ENCODE measurements around the gene PSMC5. TPM values are rescaled to one million over a fixed set of nuclear protein-coding genes. Genes with fewer than 3 reads are reported as not detected.
"Not testable (repeated sequence)": the region's sequence is repeated elsewhere in the genome, so short reads cannot be mapped to it uniquely, and the experiment has no call there.

PSMC5 gene
- polyA plus RNA-seq, 1 donor, result 106 TPM

DNA sequence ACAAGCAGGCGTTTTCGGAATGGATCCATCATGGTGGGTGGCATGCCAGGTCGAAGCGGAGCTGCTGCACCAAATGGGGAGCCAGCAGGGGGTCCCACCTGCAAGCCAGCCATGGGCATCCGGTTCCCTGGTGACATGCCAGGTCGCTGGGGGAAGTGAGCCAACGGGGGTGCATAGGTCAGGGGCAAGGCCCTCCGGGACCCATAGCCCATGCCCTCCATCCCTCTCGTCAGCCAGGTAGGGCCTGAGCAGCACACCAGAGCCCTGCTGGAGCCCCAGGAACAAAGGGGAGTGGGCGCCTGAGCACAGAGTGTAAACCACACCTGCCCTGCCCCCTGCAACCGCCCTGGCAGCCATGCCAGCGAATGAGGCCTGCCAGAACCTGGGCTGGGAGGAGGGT, 10.2 kb downstream of the PSMC5 start:
- no peak overlapping the region for H3K4me3 ChIP-seq (ENCODE audit: low read length)
- no peaks in the 10 kb centered on the region for H3K9me3 ChIP-seq (ENCODE audit: control insufficient read depth, low read depth, low read length)
- WGBS (ENCODE audit: insufficient coverage, low lambda C conversion rate), result no CpG with 5 or more reads among the region's 12 CpGs
- DNase-seq, result no peak
- peaks cover 55% of the 10 kb centered on the region for H3K36me3 ChIP-seq (ENCODE audit: control insufficient read depth, insufficient read depth, low read length)
- H3K27me3 ChIP-seq (ENCODE audit: control insufficient read depth, insufficient read depth, low read length), result no peaks in the 10 kb centered on the region
- no peak overlapping the region for H3K27ac ChIP-seq (ENCODE audit: low read length)
- peaks cover 37% of the 10 kb centered on the region for H3K4me1 ChIP-seq (ENCODE audit: control insufficient read depth, insufficient read depth, low read length)

DNA sequence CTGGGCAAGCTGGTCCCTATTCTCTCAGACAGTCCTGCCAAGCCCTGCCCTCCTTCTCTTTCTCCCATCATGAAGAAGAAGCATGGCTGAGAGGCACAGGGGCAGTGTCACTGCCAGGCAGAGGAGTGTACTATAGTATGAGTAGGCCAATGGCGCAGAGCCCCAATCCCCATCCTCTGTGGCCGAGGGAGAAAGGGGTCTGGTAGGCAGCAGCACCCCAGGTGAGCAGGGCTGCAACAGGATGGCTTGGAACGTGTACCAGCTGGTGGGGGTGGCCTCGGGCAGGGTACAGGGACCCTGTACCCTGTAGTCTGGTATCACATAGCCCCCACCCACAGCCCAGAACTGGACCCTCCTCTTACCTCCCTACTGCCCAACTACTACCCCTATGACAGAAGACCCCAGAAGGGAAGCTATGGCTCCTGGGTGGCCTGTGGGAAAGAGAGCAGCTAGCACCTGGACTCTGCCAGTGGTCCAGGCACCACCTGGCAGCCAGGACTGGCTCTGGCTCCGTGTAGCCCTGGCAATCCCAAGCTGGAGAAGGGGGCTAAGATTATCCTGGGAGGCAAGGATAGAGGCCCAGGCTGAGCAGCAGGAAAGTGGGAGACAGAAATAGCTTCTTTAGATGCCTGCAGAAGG, 10.8 kb downstream of the PSMC5 start:
- no CpG with 5 or more reads among the region's 5 CpGs for WGBS (ENCODE audit: insufficient coverage, low lambda C conversion rate)
- Histone ChIP-seq H3K4me3 (ENCODE audit: low read length) (no peak overlapping the region), H3K27ac (ENCODE audit: low read length) (no peak overlapping the region), H3K27me3 (ENCODE audit: control insufficient read depth, insufficient read depth, low read length) (no peaks in the 10 kb centered on the region), H3K4me1 (ENCODE audit: control insufficient read depth, insufficient read depth, low read length) (peaks cover 37% of the 10 kb centered on the region), H3K36me3 (ENCODE audit: control insufficient read depth, insufficient read depth, low read length) (peaks cover 49% of the 10 kb centered on the region), H3K9me3 (ENCODE audit: control insufficient read depth, low read depth, low read length) (no peaks in the 10 kb centered on the region)
- no peak for DNase-seq

DNA sequence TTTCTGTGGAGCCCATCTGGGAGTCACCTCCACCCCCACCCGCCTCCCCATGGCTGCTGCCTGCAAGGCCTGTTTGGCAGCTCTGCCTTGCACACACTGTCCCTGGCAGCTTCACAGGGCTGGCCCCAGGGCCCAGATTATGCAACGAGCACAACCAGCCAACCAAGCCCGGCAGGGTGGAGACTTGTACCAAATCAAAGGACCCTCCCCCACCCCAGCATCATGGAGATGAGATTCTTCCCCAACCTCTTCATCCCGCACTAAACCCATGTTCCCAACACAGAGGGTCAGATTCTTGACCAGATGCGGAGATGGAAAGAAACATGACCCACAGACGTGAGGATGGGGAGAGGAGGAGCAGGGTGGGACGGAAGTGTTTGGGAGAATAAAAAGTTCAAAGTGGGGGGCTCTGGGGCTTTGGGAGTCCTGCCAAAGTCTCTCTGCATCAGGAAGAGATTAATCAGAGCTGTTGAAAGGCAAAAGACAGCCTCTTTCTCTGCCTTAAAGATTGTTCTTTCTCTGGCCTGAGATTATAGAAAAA, 11.5 kb downstream of the PSMC5 start:
- no peaks in the 10 kb centered on the region for H3K9me3 ChIP-seq (ENCODE audit: control insufficient read depth, low read depth, low read length)
- DNase-seq, result peak in 1 of 2 donors; percentile 18
- 96% methylated on average over 3 of the region's 7 CpGs for WGBS (ENCODE audit: insufficient coverage, low lambda C conversion rate)
- H3K27ac ChIP-seq (ENCODE audit: low read length), result peak overlapping the region; percentile 37
- H3K4me1 ChIP-seq (ENCODE audit: control insufficient read depth, insufficient read depth, low read length), result peaks cover 41% of the 10 kb centered on the region
- H3K27me3 ChIP-seq (ENCODE audit: control insufficient read depth, insufficient read depth, low read length), result no peaks in the 10 kb centered on the region
- H3K36me3 ChIP-seq (ENCODE audit: control insufficient read depth, insufficient read depth, low read length), result peaks cover 43% of the 10 kb centered on the region
- H3K4me3 ChIP-seq (ENCODE audit: low read length), result no peak overlapping the region

GRCh38 chr17:63840591-63841349, 13.5 kb downstream of the PSMC5 start:
- Histone ChIP-seq H3K27ac (ENCODE audit: low read length) (peak overlapping the region; percentile 72), H3K4me1 (ENCODE audit: control insufficient read depth, insufficient read depth, low read length) (peaks cover 36% of the 10 kb centered on the region), H3K4me3 (ENCODE audit: low read length) (peak overlapping the region; percentile 98), H3K36me3 (ENCODE audit: control insufficient read depth, insufficient read depth, low read length) (peaks cover 25% of the 10 kb centered on the region), H3K9me3 (ENCODE audit: control insufficient read depth, low read depth, low read length) (no peaks in the 10 kb centered on the region), H3K27me3 (ENCODE audit: control insufficient read depth, insufficient read depth, low read length) (no peaks in the 10 kb centered on the region)
- no peak for DNase-seq
- WGBS (ENCODE audit: insufficient coverage, low lambda C conversion rate), result 33% methylated on average over 1 of the region's 4 CpGs

DNA sequence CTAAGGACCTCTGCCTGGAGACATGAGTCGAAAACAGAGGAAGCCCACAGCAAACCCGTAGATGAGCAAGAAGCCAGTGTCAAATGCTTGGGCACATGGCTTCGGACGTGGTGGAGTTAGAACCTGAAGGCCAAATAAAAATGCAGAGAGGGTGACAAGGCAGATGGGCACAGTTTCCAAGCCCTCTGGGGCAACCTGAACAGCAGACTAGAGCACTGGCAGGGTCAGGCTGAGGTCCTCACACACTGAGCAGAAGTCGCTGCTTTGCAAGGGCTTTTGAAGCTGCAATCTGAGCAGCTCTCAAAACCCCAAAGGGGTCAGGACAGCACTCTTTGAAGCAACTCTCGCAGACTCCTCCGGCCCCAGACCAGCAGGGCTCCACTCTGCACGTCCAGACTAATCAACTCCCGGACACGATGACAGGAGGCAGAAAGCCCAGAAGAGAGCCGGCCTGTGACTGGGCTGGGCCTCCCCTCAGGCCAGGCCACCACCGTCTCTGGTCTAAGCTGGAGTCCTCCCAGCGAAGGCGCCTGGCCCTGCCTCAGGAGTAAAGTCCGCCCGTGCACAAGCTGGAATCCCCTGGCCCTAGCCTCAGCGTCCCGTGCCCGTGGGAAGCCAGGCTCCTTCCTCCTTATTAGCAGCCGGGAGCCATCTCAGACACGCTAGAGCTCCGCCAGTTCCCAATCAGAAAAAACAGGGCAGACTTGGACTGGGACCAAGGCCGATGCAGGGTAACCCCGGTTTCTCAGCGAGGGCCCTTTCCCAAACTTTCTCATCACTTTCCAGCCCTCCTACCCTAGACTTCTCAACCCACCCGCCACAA, 14.3 kb downstream of the PSMC5 start:
- Histone ChIP-seq H3K4me1 (ENCODE audit: control insufficient read depth, insufficient read depth, low read length) (peaks cover 36% of the 10 kb centered on the region), H3K9me3 (ENCODE audit: control insufficient read depth, low read depth, low read length) (no peaks in the 10 kb centered on the region), H3K36me3 (ENCODE audit: control insufficient read depth, insufficient read depth, low read length) (peaks cover 18% of the 10 kb centered on the region), H3K27ac (ENCODE audit: low read length) (peak overlapping the region; percentile 72), H3K4me3 (ENCODE audit: low read length) (peak overlapping the region; percentile 98), H3K27me3 (ENCODE audit: control insufficient read depth, insufficient read depth, low read length) (no peaks in the 10 kb centered on the region)
- DNase-seq, result peak; percentile 47 to 74
- WGBS (ENCODE audit: insufficient coverage, low lambda C conversion rate), result no CpG with 5 or more reads among the region's 26 CpGs

DNA sequence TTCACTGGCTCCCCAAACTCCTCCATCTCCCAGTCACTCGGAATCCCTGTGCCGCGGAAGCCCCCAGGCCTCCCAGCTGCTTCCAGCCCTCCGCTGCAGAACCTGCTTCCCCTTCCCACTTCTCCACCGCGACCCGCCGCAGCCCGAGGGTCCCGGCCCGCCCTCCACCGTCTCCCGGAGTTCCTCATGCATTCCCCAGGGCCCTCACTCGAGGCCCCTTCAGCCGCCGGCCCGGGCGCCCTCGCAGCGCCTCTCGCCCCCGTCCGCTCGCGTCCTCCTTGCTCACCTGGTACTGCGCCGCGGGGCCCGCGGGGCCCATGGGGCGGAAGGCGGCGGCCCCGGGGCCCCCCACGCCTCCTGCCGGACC, 14.9 kb downstream of the PSMC5 start:
- H3K4me1 ChIP-seq (ENCODE audit: control insufficient read depth, insufficient read depth, low read length), result peaks cover 36% of the 10 kb centered on the region
- H3K9me3 ChIP-seq (ENCODE audit: control insufficient read depth, low read depth, low read length), result no peaks in the 10 kb centered on the region
- peak overlapping the region; percentile 98 for H3K4me3 ChIP-seq (ENCODE audit: low read length)
- no peaks in the 10 kb centered on the region for H3K27me3 ChIP-seq (ENCODE audit: control insufficient read depth, insufficient read depth, low read length)
- DNase-seq, result no peak
- H3K36me3 ChIP-seq (ENCODE audit: control insufficient read depth, insufficient read depth, low read length), result peaks cover 12% of the 10 kb centered on the region
- peak overlapping the region; percentile 72 for H3K27ac ChIP-seq (ENCODE audit: low read length)
- no CpG with 5 or more reads among the region's 36 CpGs for WGBS (ENCODE audit: insufficient coverage, low lambda C conversion rate)

DNA sequence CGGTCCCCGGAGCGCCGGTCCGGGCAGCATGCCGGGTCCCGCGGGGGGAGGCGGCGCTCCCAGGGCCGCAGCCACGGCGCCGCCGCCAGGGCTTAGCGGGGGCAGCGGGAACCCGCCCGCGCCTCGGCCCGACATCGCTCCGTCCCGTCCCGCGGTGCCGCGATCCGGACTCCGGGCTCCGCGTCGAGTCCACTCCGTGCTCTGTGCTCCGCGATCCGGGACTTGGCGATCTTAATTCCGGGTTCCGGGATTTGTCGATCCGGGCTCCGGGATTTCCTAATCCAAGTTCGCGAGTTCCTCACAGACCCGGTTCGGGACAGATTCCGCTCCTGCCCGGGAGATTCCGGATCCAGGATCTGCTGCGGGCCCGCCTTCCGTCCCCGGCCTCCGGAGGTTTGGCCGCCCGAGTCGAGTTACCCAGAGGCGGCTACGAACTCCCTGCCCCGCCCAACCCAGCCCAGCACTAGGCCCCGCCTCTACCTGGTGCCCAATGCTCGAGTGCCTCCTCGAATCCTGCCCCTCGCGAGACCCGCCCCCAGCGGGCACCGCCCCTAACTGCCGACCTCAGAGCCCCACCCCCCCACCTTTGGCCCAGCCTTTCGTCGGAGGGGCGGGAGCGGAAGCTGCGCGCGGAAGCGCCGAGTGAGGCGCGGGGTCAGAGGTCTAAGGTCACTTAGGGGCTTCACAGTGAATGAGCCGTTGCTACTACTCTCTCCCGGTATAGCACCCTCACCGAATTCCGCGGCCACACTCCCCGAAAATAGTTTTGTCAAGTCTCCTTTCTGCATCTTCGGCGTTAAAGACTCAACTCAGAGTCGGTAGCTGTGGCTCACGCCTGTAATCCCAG, 15.5 kb downstream of the PSMC5 start, which contains the start of gene SMARCD2:
SMARCD2 (minus strand) TSS at position 146 of the 847 bp plus-strand sequence; CDS start at position 135, 11 bp downstream.
- peak within 1 kb of the TSS; percentile 72 for H3K27ac ChIP-seq (ENCODE audit: low read length)
- no peaks in the 10 kb centered on the region for H3K9me3 ChIP-seq (ENCODE audit: control insufficient read depth, low read depth, low read length)
- H3K27me3 ChIP-seq (ENCODE audit: control insufficient read depth, insufficient read depth, low read length), result no peaks in the 10 kb centered on the region
- WGBS (ENCODE audit: insufficient coverage, low lambda C conversion rate), result no CpG with 5 or more reads among the region's 92 CpGs
- DNase-seq, result peak; percentile 98 to 100
- peaks cover 6% of the 10 kb centered on the region for H3K36me3 ChIP-seq (ENCODE audit: control insufficient read depth, insufficient read depth, low read length)
- H3K4me3 ChIP-seq (ENCODE audit: low read length), result peak within 1 kb of the TSS; percentile 98
- H3K4me1 ChIP-seq (ENCODE audit: control insufficient read depth, insufficient read depth, low read length), result peaks cover 36% of the 10 kb centered on the region

GRCh38 chr17:63843387-63843888, 16.2 kb downstream of the PSMC5 start:
- Histone ChIP-seq H3K27ac (ENCODE audit: low read length) (peak overlapping the region; percentile 72), H3K4me1 (ENCODE audit: control insufficient read depth, insufficient read depth, low read length) (peaks cover 32% of the 10 kb centered on the region), H3K4me3 (ENCODE audit: low read length) (peak overlapping the region; percentile 63)
- H3K36me3 ChIP-seq (ENCODE audit: control insufficient read depth, insufficient read depth, low read length); H3K27me3 ChIP-seq (ENCODE audit: control insufficient read depth, insufficient read depth, low read length); H3K9me3 ChIP-seq (ENCODE audit: control insufficient read depth, low read depth, low read length): not testable (repeated sequence)
- peak in 1 of 2 donors; percentile 26 for DNase-seq
- no CpG with 5 or more reads among the region's 19 CpGs for WGBS (ENCODE audit: insufficient coverage, low lambda C conversion rate)

- H3K4me3 ChIP-seq (ENCODE audit: low read length), result no peak overlapping the region
- H3K27ac ChIP-seq (ENCODE audit: low read length), result no peak overlapping the region
- H3K4me1 ChIP-seq (ENCODE audit: control insufficient read depth, insufficient read depth, low read length), result peaks cover 26% of the 10 kb centered on the region
- no peaks in the 10 kb centered on the region for H3K27me3 ChIP-seq (ENCODE audit: control insufficient read depth, insufficient read depth, low read length)
- no peak for DNase-seq
- peaks cover 10% of the 10 kb centered on the region for H3K9me3 ChIP-seq (ENCODE audit: control insufficient read depth, low read depth, low read length)
- H3K36me3 ChIP-seq (ENCODE audit: control insufficient read depth, insufficient read depth, low read length), result no peaks in the 10 kb centered on the region
- 63% methylated on average over 6 of the region's 9 CpGs for WGBS (ENCODE audit: insufficient coverage, low lambda C conversion rate)
These were observed 16.9 kb downstream of the PSMC5 start for GRCh38 chr17:63843910-63844677.
